Retinal pigment epithelial cell (primary cell): ENCODE results near the gene MIER2.
A peak's percentile ranks its signal among the peaks of the same experiment; 100 is the strongest.
"Not testable (repeated sequence)": the region's sequence is repeated elsewhere in the genome, so short reads cannot be mapped to it uniquely, and the experiment has no call there.

Experiments
- DNase-seq: peaks from one replicate; pipeline ENCODE4 v3.0.0-alpha.2; 2010; ENCODE audit warnings: low read depth
- H3K4me3 ChIP-seq: 2 replicates; pipeline ENCODE4 v1.5.1; 2011; ENCODE audit warnings: mild to moderate bottlenecking, low read length, control low read depth, moderate library complexity
- CTCF ChIP-seq: conservative IDR thresholded peaks from 2 replicates; pipeline ENCODE4 v1.5.1; 2011; ENCODE audit warnings: low read depth, low read length, control low read depth, inconsistent platforms

Gene MIER2

DNA sequence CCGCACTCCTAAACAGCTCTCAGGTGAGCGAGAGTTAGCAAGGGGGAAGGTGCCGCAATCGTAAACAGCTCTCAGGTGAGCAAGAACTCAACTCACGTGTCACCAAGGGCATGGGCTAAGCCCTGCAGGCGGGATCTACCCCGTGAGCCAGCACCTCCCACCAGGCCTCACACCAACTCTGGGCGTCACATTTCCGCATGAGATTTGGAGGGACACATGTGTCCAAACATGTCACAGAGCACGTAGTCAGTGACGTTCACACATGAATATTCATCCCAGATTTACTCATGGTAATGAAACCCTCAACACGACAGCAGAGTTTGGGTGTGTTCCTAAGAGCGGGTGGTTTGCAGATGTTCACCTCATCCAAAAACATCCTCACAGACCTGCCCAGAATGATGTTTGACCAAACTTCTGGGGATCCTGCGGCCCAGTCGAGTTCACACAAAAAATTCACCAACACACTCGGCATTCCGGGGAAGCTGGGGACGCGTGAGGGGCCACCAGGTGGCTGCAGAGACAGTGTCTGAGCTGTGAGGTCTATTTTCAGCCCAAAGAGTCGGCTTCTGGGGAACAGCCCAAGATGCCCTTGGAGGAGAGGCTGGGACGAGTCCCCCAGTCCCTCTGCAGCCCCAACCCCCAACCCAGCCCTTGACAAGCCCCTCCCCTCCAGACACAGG, 44.8 kb upstream of the MIER2 start:
- no peak overlapping the region for H3K4me3 ChIP-seq
- DNase-seq: no peak
- no peak for TF ChIP-seq CTCF

DNA sequence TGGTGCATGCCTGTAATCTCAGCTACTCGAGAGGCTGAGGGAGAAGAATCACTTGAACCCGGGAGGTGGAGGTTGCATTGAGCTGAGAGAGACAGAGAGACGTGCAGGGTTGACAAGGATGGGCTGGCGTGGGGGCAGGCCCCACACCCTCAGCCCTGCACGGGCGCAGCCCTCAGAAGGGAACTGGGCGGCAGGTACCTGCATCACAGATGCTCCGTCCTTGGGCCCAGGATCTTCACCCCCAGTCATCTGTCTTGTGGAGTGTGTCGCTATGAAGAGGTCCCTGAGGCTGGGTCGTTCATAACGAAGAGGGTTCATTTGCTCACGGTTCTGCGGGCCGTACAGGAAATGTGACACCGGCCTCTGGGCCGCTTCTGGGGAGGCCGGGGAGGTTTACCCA, 44.1 kb upstream of the MIER2 start:
- no peak for TF ChIP-seq CTCF
- no peak overlapping the region for H3K4me3 ChIP-seq
- DNase-seq: no peak

GRCh38 chr19:387777-388176, 43.2 kb upstream of the MIER2 start:
- no peak overlapping the region for H3K4me3 ChIP-seq
- no peak for TF ChIP-seq CTCF
- DNase-seq: no peak

DNA sequence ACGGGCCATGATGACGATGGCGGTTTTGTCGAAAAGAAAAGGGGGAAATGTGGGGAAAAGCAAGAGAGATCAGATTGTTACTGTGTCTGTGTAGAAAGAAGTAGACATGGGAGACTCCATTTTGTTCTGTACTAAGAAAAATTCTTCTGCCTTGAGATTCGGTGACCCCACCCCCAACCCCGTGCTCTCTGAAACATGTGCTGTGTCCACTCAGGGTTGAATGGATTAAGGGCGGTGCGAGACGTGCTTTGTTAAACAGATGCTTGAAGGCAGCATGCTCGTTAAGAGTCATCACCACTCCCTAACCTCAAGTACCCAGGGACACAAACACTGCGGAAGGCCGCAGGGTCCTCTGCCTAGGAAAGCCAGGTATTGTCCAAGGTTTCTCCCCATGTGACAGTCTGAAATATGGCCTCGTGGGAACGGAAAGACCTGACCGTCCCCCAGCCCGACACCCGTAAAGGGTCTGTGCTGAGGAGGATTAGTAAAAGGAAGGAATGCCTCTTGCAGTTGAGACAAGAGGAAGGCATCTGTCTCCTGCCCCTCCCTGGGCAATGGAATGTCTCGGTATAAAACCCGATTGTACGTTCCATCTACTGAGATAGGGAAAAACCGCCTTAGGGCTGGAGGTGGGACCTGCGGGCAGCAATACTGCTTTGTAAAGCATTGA, 42.2 kb upstream of the MIER2 start:
- DNase-seq: peak; percentile 34
- H3K4me3 ChIP-seq: not testable (repeated sequence)

DNA sequence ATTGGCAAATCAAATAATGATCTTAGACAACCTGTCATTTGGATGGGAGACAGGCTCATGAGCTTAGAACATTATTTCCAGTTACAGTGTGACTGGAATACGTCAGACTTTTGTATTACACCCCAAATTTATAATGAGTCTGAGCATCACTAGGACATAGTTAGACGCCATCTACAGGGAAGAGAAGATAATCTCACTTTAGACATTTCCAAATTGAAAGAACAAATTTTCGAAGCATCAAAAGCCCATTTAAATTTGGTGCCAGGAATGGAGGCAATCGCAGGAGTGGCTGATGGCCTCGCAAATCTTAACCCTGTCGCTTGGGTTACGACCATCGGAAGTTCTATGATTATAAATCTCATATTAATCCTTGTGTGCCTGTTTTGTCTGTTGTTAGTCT, 41.6 kb upstream of the MIER2 start:
- not testable (repeated sequence) for H3K4me3 ChIP-seq, DNase-seq

- TF ChIP-seq CTCF: no peak
- no peak overlapping the region for H3K4me3 ChIP-seq
- no peak for DNase-seq
Observed at GRCh38 chr19:384799-385169, 40.2 kb upstream of the MIER2 start.

- TF ChIP-seq CTCF: peak; percentile 58
Observed at GRCh38 chr19:383922-384798, 39.6 kb upstream of the MIER2 start.

DNA sequence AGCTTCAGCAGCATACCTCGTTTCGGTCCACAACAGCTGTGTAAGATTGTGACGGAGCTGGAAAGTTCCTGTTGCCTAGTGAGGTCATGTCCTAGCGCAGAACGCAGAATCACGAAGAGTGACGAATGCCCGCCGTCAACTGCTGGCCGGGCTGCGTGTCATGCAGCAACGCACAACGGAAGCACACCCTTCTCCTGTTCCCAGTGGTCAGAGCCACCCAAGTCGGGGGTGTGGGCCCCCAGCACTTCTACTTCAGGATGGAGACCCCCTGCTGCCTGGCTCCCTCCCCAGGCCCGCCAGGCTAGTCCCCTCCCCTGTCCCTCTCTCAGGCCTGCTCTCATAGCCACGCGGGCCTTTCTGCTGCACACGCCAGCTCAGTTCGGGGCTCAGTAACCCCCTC, 38.4 kb upstream of the MIER2 start:
- H3K4me3 ChIP-seq: no peak overlapping the region
- no peak for TF ChIP-seq CTCF
- DNase-seq: no peak

More at GRCh38 chr19:383922-384798, 39.6 kb upstream of the MIER2 start:
- no peak overlapping the region for H3K4me3 ChIP-seq
- no peak for DNase-seq

GRCh38 chr19:382578-382977, 38.0 kb upstream of the MIER2 start:
- not testable (repeated sequence) for H3K4me3 ChIP-seq, DNase-seq

- DNase-seq, H3K4me3 ChIP-seq: not testable (repeated sequence)
Observed at GRCh38 chr19:381901-382300, 37.3 kb upstream of the MIER2 start.

DNA sequence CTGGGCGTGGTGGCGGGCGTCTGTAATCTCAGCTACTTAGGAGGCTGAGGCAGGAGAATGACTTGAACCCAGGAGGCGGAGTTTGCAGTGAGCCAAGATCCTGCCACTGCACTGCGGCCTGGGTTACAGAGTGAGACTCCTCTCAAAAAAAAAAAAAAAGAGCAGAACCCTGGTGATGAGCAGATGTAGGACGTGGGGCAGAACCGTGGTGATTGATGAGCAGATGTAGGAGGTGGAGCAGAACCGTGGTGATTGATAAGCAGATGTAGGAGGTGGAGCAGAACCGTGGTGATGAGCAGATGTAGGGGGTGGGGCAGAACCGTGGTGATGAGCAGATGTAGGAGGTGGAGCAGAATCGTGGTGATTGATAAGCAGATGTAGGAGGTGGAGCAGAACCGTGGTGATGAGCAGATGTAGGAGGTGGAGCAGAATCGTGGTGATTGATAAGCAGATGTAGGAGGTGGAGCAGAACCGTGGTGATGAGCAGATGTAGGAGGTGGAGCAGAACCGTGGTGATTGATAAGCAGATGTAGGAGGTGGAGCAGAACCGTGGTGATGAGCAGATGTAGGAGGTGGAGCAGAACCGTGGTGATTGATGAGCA, 36.1 kb upstream of the MIER2 start:
- DNase-seq, H3K4me3 ChIP-seq: not testable (repeated sequence)
